Heart left ventricle (tissue), 13 donors: ENCODE data around the gene TTC34.

Experiments used
- CTCF ChIP-seq, 12 donors: fragments of 200-600 bp; sonication (generic) in 4 of 12; IDR thresholded peaks; one replicate each; pipeline versions ENCODE4 v1.5.0 to v1.8.0; 2018 to 2022; ENCODE audit warnings: antibody characterized with exemption in 12 of 12, mild to moderate bottlenecking in 5 of 12
- POLR2A ChIP-seq, 2 donors: fragments of 450-650 bp; IDR thresholded peaks; one replicate each; pipeline ENCODE4 v1.6.1; 2017; ENCODE audit warnings: antibody characterized with exemption in 2 of 2, mild to moderate bottlenecking in 2 of 2, moderate library complexity in 2 of 2
- donor health status: ischemic (EF 13 %, LVEDD 7.1; RV severe dilation, severe dysfunction).
- donor health status: DM: no; HTN: yes; CAD: no.
- donor health status: DM: no; HTN: no; CAD: no.
- donor health status: ischemic (EF 25% LVEDD 6.9; RV normal size, moderate dysfunction).
- donor health status: ischemic (EF 25% LVEDD 5.7; RV mildly dilated, moderate dysfunction).
- donor health status: ischemic (EF 35%, LVEDD 5.7; RV mildly dilated, moderate dysfunction).
- donor health status: nonischemic (EF 11% LVEDD 7.7; RV severe dilation, severe dysfunction).
- donor health status: DM: yes; HTN: yes; CAD: no.
- donor health status: PGD.
- donor health status: ischemic (EF 29% LVEDD 5.4; RV normal size, mild dysfunction).
- donor health status: nonischemic (EF 23%, LVEDD 6.1; RV moderate dilation, normal function).

GRCh38 chr1:2587860-2588571 lies 213.5 kb downstream of the TTC34 start:
- TF ChIP-seq CTCF (IDR thresholded peaks at IDR 0.05) = no peak
- TF ChIP-seq POLR2A (IDR thresholded peaks at IDR 0.05) = no peak
